ENCODE results near the gene KCTD18.

Gene KCTD18

DNA sequence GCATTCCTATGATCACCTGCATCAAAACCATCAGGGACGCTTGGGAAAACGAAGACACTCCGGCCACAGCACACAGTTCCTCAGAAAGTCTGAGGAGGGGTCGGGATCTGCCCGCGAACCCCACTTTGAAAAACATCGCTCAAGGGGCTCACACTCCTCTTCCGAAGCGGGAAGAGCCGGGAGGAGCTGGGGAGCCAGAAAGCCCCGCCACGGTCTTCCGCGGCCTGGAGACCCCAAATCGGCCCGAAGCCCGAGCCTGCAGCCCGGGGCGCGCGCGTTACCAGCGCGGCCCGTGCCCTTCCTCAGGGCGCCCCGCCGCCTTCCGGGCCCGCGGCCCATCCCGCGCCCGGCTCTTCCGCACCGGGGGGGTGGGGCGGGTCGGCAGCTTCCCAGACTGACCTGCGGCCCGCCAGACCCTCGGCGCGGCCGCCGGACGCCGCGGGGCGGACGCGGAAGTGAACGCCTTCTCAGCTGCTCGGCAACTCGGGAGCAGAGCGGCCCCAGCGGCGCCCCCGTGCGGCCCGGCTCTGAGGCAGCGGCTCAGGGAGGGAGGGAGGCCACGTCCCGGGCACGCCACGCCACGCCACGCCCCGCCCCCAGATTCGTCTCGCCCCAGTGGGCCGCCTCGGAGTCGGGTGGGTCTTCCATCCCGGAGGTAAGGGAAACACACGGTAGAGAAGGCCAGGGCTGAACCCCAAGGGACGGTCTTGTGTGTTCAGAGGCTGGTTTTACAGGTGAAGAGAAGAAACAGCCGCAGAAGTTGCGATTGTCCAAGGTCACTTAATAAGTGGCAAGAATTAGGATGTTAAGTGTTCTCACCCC lies at the start of gene KCTD18:
Gene KCTD18, minus strand, starts transcription at position 457 of the 822 bp plus-strand sequence. CDS start 3,052 bp downstream, outside the sequence.
- DNase-seq = peak; percentile 59

DNA sequence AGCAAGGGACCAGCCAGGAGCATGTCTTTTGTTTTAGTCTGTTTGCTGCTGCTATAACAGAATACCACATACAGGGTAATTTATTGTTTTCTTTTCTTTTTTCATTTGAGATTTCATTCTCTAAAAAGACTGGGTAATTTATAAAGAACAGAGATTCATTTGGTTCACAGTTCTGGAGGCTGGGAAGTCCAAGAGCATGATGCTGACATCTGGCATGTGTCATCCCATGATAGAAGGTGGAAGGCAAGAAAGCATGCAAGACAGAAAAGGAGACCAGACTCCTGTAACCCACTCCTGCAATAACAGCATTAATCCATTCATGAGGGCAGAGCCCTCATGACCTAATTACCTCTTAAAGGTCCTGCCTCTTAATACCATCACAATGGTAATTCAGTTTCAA lies 30.9 kb upstream of the KCTD18 start:
- DNase-seq = no peak

- DNase-seq = no peak
Measured at GRCh38 chr2:200538139-200538538, 28.3 kb upstream of the KCTD18 start.

DNA sequence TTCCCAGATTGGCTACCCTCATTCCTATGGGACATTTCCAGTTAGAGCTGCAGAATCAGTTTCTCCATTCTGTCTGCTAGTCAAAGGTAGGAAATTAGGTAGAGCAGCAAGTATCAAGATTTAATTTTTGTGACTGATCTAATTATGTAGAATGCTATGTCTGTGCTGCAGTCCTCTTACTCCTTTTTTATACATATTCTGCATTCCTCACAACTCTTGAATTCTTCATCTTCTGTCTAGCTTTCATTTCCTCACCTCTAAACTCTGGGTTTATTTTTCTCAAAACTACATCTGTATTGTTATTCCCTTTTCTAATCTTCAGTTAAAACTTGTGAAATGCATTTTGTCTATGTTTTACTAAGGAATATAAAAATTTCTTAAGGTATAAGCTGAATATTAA lies 24.7 kb upstream of the KCTD18 start:
- DNase-seq = no peak

DNA sequence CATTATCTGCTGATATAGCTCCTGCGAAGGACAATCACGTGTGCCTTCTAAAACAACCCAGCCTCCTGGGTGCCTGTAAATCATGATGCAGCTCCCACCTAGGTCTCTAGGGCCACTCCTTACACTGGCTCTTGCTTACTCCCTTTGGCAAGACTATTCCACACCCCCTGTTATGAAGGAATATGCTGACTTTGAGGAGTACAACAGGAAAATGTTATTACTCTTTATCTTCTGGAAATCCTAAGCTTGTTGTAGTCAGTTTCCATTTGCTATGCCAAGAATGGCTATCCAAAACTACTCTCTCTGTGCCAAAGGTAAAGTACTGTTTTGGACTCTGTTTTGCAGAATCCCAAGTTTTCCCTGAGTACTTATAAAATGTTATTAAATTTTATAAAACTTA lies 23.9 kb upstream of the KCTD18 start:
- no peak for DNase-seq

DNA sequence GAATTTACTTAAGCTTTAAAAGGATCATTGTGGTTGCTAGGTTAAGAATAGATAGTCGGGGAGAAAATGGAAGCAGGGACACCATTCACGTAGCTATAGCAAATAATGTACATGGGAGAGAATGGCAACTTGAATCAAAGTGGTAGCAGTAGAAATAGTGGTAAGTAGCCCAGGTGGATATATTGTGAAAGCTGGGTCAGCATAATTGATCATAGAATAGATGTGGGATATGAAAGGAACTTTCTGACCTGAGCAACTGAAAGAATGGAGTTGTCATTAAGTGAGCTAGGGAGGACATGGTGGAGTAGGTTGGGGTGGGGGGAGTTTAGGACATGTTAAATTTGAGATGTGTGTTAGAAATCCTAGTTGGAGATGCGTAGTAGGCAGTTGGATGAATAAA lies 18.4 kb upstream of the KCTD18 start:
- no peak for DNase-seq

DNA sequence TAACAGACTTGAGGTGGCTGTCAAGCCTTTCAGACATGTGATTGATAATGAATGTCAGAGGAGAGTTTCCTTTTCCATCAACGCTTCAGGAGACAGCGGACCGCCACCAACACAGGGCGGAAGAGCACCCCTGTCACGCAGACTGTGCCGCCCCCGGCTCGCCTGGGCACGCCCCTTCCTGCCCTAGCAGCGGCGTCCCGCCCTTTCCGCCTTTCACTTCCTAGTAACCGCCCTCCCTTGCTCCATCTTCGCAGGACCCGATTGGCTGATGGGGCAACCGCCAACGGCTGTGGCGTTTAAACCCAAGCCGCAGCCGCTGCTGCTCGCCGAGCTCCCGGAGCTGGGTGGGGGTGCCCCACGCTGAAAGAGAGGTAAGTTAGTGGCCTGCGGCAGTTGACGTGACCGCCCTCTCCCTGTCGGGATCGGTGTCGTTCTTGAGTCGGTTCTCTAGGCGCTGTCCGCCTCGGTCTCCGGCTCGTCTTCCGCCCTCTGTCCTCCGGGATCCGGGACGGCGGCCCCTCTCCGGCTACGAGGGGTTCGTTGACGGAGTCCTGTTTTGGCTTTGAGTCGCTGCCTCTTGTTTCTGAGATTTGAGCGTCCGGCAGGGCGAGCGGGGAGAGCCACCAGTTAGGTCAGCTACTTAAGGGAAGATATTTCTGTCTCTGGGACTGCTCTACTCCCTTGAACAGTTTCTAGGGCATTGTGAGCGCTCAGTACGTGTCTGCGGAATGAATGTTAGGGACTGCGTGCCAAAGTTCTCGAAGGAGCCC lies 16.2 kb upstream of the KCTD18 start, which contains the start of gene SGO2:
Gene SGO2, plus strand, starts transcription at position 326 of the 770 bp plus-strand sequence. CDS start 6,769 bp downstream, outside the sequence.
- peak; percentile 95 for DNase-seq

DNA sequence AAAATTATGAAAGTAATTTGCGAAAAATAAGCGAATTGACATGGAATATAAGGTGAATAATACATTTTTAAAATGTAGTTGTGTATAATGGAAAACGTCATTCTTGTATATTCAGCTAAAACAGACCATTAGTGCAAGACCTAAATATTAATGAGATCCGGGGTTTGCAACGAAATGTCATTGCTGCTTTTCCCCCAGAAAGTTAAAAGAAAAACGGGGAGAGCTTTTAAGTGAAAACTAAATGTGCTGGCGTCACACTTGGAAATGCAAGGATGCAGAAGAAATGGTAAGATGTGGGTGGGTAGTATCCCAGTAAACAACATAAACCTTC lies 15.6 kb upstream of the KCTD18 start:
- no peak for DNase-seq

DNA sequence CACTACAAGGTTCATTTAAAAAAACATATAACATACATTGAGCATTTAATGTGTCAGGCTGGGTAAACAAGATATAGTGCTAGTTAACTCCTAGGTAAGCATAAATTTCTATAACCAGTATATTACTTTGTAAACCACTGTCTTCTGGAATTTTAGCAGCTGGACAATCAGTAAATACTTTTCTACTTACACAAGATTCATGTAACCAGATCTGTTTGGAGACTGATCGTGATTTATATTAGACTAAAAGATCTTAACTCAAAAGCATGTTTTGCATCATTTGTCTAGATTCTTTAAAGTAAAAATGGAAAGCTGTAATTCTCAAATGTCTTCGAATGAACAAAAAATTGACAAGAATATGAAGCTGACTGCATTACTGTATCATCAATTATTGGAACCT lies 15.2 kb upstream of the KCTD18 start:
- DNase-seq = no peak

GRCh38 chr2:200523604-200524003 lies 13.7 kb upstream of the KCTD18 start:
- DNase-seq = no peak

- no peak for DNase-seq
Measured at GRCh38 chr2:200523158-200523557, 13.3 kb upstream of the KCTD18 start.

GRCh38 chr2:200515155-200515554 lies 5.3 kb upstream of the KCTD18 start:
- DNase-seq = no peak

- no peak for DNase-seq
Measured at GRCh38 chr2:200509235-200509611, 645 bp downstream of the KCTD18 start.

DNA sequence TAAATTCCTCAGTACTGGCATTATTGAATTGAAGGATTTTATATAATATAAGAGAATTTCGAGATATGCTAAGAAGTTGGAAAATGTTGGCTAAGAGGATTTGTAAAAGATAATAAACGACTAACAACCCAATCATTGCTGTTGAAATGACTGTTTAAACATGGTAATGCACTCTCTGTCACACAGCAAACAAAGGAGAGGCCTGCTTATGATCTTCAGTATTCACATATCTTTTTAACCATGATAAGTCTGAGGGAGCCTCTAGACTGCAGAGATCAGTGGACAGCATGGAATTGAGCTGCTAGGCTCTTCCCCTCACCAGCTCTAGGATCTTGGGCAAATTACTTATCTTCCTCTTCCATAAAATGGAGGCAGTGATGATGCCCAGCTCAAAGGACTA lies 2.7 kb downstream of the KCTD18 start:
- DNase-seq = no peak

GRCh38 chr2:200506679-200507078 lies 3.2 kb downstream of the KCTD18 start:
- no peak for DNase-seq

GRCh38 chr2:200502196-200502595 lies 7.7 kb downstream of the KCTD18 start:
- DNase-seq = no peak

DNA sequence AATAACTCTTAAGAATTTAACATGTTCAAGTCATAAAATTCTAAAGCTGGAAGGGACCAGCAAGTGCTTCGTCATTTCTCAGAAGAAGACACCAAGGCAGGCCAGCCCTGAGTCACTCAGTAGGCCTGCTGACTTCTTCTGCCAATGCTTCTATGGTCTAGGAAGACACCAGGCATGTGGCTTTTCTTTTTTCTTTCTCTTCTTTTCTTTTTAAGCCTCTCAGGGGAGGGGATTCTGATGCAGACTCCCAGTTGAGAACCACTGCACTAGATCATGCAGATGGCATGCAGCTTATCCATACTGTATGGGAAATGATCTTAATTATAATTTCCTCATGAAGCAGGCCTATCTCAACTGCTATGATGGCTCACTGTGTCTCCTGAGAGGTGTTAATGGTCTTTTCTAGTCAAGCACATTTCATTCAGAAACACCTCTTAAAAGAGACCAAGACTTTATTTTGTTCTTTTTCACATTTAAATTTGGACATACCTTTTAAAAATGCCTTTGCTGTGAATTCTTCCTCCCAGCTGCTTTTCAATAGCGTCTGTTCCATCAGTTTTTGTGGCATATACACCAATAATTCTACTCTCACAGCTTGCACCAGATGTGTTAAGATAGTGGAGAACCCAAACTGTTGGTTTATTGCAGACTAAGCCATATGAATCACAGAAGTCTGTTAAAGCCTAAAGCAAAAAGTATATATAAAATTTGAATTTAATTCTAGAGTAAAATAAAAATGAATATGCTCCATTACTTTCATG lies 11.3 kb downstream of the KCTD18 start:
- no peak for DNase-seq

- DNase-seq = no peak
Measured at GRCh38 chr2:200496696-200497095, 13.2 kb downstream of the KCTD18 start.

GRCh38 chr2:200494048-200494447 lies 15.8 kb downstream of the KCTD18 start:
- no peak for DNase-seq

- DNase-seq = no peak
Measured at GRCh38 chr2:200492656-200493055, 17.2 kb downstream of the KCTD18 start.

DNA sequence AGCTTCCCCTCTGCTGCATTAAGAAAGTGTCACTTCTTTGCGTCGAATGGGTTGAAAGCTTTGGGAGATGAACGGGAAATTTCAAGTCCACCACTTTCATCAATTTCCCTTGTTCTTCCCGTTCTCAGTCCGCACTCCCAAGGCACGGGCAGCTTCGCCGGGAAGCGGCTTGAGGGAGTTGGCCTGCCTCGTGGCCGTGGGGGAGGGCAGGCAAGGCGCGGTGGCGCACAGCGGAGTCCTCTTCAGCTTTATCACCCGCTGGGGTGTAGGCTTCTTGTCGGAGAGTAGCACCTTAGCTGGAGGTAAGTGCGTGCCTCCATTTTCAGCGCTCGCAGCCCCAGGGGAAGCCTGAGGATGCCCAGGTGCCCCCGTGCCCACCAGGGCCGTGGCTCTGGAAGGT lies 19.9 kb downstream of the KCTD18 start:
- no peak for DNase-seq

DNA sequence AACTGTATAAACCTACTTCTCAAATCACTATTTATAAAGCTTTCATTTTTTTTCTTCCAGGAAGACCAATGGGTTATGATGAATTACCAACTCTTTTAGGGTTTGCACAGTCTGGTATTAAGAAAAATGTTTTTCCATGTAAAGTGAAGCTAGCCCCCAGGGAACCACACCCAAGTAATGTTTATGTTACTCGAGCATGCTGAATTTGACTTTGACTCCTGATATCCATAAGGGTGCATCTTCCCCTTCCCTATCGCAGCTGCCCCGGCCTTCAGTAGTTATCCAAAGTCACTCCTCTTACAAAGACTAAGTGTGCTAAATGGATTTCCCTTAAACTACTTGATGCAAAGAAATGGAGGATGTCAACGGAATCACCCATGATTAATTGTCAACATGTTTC lies 21.7 kb downstream of the KCTD18 start:
- no peak for DNase-seq

GRCh38 chr2:200486529-200486928 lies 23.3 kb downstream of the KCTD18 start:
- DNase-seq = no peak

GRCh38 chr2:200484934-200485333 lies 24.9 kb downstream of the KCTD18 start:
- no peak for DNase-seq

Data from NCI-H526 treated with DMSO at 0.1 percent for 48 hours (cell line).